SH-SY5Y (cell line): ENCODE results near the gene USF3.

Experiments used
- GATA2 ChIP-seq: IDR thresholded peaks from 2 replicates; pipeline ENCODE4 v1.6.1; 2011; ENCODE audit warnings: mild to moderate bottlenecking, low read depth, low read length
- GATA3 ChIP-seq: IDR thresholded peaks from 2 replicates; pipeline ENCODE4 v1.6.1; 2011; ENCODE audit warnings: low read depth, mild to moderate bottlenecking, low read length, moderate library complexity

USF3 gene

DNA sequence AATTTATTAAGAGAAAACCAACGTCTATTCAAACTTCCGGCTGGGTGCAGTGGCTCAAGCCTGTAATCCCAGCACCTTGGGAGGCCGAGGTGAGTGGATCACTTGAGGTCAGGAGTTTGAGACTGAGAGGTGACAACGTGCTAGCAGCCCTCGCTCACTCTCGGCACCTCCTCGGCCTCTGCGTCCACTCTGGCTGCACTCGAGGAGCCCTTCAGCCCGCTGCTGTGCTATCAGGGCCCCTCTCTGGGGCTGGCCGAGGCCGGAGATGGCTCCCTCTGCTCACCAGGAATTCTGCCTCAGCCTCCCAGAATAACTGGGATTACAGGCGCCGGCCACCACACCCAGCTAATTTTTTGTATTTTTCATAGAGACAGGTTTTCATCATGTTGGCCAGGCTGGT is 58.7 kb downstream of the USF3 start:
- no peak for TF ChIP-seq GATA2
- no peak for TF ChIP-seq GATA3

DNA sequence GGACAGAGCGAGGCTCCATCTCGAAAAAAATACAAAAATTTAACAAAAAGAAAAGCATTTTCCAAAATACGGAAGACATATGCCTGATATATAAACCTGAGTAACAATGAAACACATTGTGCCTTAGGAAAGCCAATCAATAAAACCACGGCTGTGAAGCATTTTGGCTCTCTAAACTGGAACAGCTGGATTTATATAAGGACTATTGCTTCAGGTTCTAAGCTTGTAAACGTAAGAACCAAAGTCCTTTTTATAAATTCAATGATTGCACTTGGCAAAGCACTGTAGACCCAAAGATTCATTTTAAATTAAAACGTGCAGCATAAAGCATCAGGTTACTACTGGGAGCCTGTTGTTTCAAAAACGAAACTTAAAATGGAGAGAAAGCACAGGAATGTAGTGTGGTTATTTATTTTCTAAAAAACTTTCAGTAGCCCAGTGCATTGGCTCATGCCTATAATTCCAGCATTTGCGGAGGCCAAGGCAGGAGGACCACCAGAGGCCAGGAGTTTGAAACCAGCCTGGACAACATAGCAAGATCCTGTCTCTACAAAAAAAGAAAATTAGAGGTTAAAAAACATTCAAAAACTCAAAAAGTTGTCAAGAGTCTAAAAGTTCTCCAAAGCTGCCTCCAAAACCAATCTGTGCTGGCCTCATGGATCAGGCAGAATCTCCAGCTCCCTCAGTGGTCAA is 61.5 kb downstream of the USF3 start:
- TF ChIP-seq GATA3 (no peak), GATA2 (no peak)

DNA sequence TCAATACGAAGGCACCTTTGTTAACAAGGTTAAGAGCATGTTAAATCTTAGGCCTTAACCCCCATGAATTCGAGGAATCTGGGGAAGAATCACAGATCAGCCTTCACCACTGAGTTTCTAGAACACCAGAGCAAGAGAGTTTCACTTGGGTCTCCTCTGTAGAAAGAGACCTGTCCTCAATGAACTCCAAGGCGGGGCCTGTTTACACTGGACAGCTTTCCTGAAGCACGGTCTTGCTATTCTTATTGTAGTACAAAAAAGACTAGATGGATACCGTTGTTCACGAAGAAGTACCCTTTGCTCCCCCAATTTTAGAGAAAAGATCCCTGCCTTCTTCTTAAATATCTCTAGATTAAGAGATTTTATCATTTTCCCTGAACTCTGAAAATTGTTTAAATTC is 64.9 kb downstream of the USF3 start:
- TF ChIP-seq GATA2: no peak
- no peak for TF ChIP-seq GATA3

DNA sequence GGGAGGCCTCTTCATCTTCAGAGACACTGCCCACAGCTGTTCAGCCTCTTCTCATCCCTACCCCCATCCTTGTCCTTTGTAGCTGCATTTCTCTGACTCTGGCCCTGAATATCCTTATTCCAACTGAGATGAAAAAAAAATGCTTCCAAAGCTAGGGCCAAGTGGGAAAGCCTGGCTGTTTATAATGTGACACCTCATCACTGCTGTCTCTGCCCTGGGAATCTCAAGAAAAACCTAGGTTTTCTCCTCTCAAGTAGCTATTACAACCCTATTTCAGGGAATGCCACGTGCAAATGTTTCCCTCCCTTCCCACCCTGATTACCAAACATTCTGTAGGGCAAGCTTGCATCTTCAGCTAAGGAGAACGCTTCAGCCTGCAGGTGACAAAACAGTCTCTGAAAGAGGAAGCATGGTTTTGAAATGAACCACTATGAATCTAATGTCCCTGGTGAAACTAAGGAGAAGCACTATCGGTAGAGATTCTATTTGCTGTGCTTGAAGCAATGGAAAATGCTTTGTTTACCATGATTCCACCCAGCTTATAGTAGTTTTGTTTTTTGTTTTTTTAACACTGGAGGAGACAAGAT is 65.4 kb downstream of the USF3 start:
- TF ChIP-seq GATA3: no peak
- no peak for TF ChIP-seq GATA2

GRCh38 chr3:113629584-113630421 is 66.6 kb downstream of the USF3 start:
- TF ChIP-seq GATA2 (no peak), GATA3 (no peak)

DNA sequence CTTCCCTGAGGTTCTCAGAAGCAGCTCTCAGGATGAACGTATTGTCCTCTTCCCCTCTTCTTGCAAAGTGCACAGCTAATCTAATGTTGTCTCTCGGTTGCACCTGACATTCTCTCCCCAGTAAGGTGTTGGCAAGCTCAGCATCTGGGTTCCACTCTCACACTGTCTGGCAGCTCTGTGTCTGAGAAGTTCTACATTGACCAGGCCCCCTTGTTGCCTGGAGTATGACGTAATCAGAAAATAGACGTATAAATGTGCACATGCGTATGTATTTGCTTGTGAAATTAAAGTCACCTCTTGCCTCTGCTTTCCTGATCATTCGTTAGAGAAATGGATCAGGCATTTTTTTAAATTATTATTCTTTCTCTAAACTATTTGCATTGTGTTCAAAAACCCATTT is 67.7 kb downstream of the USF3 start:
- no peak for TF ChIP-seq GATA2
- no peak for TF ChIP-seq GATA3

- TF ChIP-seq GATA3: no peak
- no peak for TF ChIP-seq GATA2
Measured at GRCh38 chr3:113628316-113628715, 68.1 kb downstream of the USF3 start.

DNA sequence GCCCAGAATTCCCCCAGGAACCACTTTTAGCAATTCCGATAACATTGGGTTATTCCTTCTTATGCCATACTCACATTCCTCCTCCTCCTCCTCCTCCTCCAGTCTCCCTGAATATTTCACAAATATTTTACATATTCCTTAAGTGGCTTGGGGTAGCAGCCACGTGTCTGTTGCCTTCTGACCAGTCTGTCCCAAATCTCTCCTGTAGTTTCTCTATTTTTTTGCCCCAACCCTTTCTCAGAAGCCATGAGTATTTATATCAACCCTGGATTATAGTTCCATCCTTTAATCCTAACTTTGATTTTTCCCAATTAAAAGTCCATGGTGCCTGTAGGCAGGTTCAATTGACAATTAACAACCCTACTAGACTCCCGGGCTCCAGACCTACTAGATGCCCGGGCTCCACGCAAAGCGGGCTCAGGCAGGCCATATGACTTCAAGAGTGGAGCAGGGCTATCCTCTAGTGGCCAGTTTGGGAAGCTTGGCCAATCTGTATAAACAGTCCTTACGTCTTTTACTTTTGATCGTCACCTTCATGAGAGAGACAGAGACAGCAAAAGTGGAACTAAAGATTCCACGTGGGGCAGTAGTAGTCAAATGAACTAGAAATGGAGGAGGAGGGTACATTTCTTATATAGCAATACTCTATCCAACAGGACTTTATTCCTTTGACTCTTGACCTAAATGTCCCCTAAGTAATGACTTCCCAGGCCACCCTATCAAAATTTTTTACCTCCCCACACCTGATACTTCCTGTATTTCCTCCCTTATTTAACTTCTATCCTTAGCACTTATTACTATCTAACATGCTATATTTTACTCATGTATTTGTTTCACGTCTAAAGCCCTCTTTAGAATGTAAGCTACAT is 69.7 kb downstream of the USF3 start:
- no peak for TF ChIP-seq GATA2
- TF ChIP-seq GATA3: no peak

GRCh38 chr3:113625834-113626233 is 70.6 kb downstream of the USF3 start:
- TF ChIP-seq GATA2 (no peak), GATA3 (no peak)

GRCh38 chr3:113623811-113624210 is 72.6 kb downstream of the USF3 start:
- TF ChIP-seq GATA3: no peak
- TF ChIP-seq GATA2: no peak

GRCh38 chr3:113623324-113623723 is 73.1 kb downstream of the USF3 start:
- TF ChIP-seq GATA2 (no peak), GATA3 (no peak)

GRCh38 chr3:113620091-113620490 is 76.4 kb downstream of the USF3 start:
- TF ChIP-seq GATA3 (no peak), GATA2 (no peak)

GRCh38 chr3:113617726-113618125 is 78.7 kb downstream of the USF3 start:
- TF ChIP-seq GATA2 (no peak), GATA3 (no peak)

GRCh38 chr3:113615976-113616375 is 80.5 kb downstream of the USF3 start:
- TF ChIP-seq GATA2 (no peak), GATA3 (no peak)

- TF ChIP-seq GATA2 (no peak), GATA3 (no peak)
Measured at GRCh38 chr3:113614402-113614801, 82.0 kb downstream of the USF3 start.
